Activated CD4-positive, alpha-beta T cell treated with anti-CD3 and anti-CD28 coated beads, Interleukin-2, amount 10 ng/mL, durations not matched to agents 24 days and 14 days (primary cell): ENCODE measurements around the gene ILDR2. TPM values are rescaled to one million over a fixed set of nuclear protein-coding genes. Genes with fewer than 3 reads are reported as not detected.
"Not testable (repeated sequence)": the region's sequence is repeated elsewhere in the genome, so short reads cannot be mapped to it uniquely, and the experiment has no call there.

Experiments
- DNase-seq: peaks from one replicate; pipeline ENCODE4 v3.0.0; 2022
- H3K27ac Mint-ChIP-seq: one replicate; pipeline ENCODE4 v1.8.0; 2022; ENCODE audit warnings: mild to moderate bottlenecking, mixed read lengths
- H3K27me3 Mint-ChIP-seq: one replicate; pipeline ENCODE4 v1.8.0; 2022; ENCODE audit warnings: mixed read lengths
- H3K36me3 Mint-ChIP-seq: one replicate; pipeline ENCODE4 v1.8.0; 2022; ENCODE audit warnings: low read depth, mild to moderate bottlenecking, mixed read lengths
- H3K4me1 Mint-ChIP-seq: one replicate; pipeline ENCODE4 v1.8.0; 2021; ENCODE audit warnings: mixed read lengths
- H3K4me3 Mint-ChIP-seq: one replicate; pipeline ENCODE4 v1.8.0; 2022; ENCODE audit warnings: mild to moderate bottlenecking, moderate library complexity, mixed read lengths
- H3K9me3 Mint-ChIP-seq: one replicate; pipeline ENCODE4 v1.8.0; 2021; ENCODE audit warnings: mixed read lengths
- intact Hi-C: fragments of 100-400 bp; cut with micrococcal nuclease; formaldehyde crosslinking; loops from one replicate; pipeline ENCODE4 v1.15.1; 2023
- total RNA-seq: library from RNA; stranded (reverse); gene quantifications from 2 replicates; pipeline ENCODE4 v1.2.3, GENCODE V29; 2022

The ILDR2 gene
- total RNA-seq, 1 donor from 2014 or later, result 12.5 TPM

DNA sequence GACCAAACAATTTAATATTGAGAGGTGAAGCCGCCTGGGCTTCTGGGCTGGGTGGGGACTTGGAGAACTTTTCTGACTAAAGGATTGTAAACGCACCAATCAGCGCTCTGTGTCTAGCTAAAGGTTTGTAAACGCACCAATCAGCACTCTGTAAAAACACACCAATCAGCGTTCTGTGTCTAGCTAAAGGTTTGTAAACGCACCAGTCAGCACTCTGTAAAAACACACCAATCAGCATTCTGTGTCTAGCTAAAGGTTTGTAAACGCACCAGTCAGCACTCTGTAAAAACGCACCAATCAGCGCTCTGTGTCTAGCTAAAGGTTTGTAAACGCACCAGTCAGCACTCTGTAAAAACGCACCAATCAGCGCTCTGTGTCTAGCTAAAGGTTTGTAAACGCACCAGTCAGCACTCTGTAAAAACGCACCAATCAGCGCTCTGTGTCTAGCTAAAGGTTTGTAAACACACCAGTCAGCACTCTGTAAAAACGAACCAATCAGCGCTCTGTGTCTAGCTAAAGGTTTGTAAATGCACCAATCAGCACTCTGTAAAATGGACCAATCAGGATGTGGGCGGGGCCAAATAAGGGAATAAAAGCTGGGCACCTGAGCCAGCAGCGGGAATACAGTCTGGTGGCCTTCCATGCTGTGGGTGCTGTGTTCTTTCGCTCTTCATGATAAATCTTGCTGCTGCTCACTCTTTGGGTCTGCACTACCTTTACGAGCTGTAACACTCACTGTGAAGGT lies 97.0 kb downstream of the ILDR2 start:
- not testable (repeated sequence) for H3K9me3 Mint-ChIP-seq, H3K27ac Mint-ChIP-seq
- intact Hi-C loops, result loop anchor here (5.0 kb wide), 1 partner anchor 1059 kb away; the partner anchor contains the start of genes DCAF6 and MPC2

DNA sequence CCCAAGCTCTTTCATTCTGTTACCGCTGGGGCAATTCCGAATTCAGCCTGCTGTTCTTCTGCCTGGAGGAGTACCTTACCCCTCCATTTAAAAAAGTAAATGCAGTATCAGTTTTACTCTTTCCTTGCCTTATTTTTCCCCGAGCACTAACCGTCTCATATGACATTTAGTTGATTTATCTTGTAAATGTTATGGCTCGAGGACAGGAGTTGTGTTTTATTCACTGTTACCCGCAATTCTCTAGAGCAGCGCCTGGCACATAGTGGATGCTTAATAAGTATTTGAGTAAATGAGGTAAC lies 98.9 kb downstream of the ILDR2 start:
- Mint-ChIP-seq H3K4me1 (peaks cover 44% of the 10 kb centered on the region), H3K27me3 (peaks cover 9% of the 10 kb centered on the region), H3K4me3 (peak overlapping the region; percentile 91), H3K9me3 (no peaks in the 10 kb centered on the region), H3K36me3 (peaks cover 21% of the 10 kb centered on the region), H3K27ac (peak overlapping the region; percentile 100)
- intact Hi-C loops, result loop anchor here (1.0 to 5.0 kb wide), 5 partner anchors 30 to 1061 kb away; partner anchors contain the start of genes DCAF6, MPC2, POGK and POU2F1
- DNase-seq, result no peak

More for the DNA sequence above, 97.0 kb downstream of the ILDR2 start:
- Mint-ChIP-seq H3K4me1 (peaks cover 33% of the 10 kb centered on the region), H3K36me3 (peaks cover 11% of the 10 kb centered on the region), H3K27me3 (peaks cover 16% of the 10 kb centered on the region)
- not testable (repeated sequence) for H3K4me3 Mint-ChIP-seq, DNase-seq

GRCh38 chr1:166875734-166876539 lies 99.4 kb downstream of the ILDR2 start, which contains the start of gene TADA1:
TADA1 (minus strand) TSS chr1:166876264; CDS start chr1:166876233, 31 bp downstream.
- Mint-ChIP-seq H3K27ac (peak within 1 kb of the TSS; percentile 100), H3K4me1 (peaks cover 46% of the 10 kb centered on the region), H3K36me3 (peaks cover 21% of the 10 kb centered on the region), H3K4me3 (peak within 1 kb of the TSS; percentile 91), H3K9me3 (no peaks in the 10 kb centered on the region), H3K27me3 (peaks cover 7% of the 10 kb centered on the region)
- intact Hi-C loops, result loop anchor here (1.0 to 5.0 kb wide), 5 partner anchors 30 to 1061 kb away; partner anchors contain the start of genes DCAF6, MPC2, POGK and POU2F1
- DNase-seq, result peak; percentile 99

DNA sequence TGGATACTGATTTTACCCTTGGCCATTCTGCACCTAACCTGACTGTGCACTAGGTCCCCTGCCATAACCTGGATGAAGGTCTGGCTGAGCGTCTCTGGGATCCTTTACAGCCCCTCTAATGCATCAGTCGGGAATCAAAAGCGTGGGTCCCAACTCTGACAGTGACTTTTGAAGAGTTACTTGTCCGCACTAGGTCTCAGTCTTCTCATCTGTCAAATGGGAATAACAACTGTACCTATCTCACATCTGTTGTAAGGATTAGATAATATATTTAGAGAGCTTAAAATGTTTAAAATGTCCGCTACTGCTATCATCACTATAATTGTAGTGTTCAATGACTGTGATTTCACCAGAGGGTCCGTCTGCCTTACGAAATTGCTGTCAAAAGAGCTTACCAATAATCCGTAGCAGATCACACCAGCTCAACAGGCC lies 100.0 kb downstream of the ILDR2 start:
- Mint-ChIP-seq H3K36me3 (peaks cover 21% of the 10 kb centered on the region), H3K4me3 (peak overlapping the region; percentile 91), H3K4me1 (peaks cover 50% of the 10 kb centered on the region), H3K27me3 (peaks cover 6% of the 10 kb centered on the region), H3K9me3 (no peaks in the 10 kb centered on the region), H3K27ac (peak overlapping the region; percentile 100)
- no peak for DNase-seq
- intact Hi-C loops, result loop anchor here (5.0 kb wide), 1 partner anchor 1062 kb away; the partner anchor contains the start of genes DCAF6 and MPC2

DNA sequence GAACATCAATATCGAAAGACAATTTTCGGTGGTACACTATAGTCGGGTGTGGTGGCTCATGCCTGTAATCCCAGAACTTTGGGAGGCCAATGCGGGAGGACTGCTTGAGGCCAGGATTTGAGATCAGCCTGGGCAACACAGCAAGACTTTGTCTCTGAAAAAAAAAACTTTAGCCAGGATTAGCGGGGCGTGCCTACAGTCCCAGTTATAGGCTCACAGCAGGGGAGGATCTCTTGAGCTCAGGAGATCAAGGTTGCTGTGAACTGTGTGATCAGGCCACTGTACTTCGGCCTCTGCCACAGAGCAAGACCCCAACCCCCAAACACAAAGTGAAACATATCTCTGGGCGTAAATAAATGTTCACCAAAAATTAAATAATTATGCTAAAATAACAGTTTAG lies 100.9 kb downstream of the ILDR2 start:
- DNase-seq, result no peak
- Mint-ChIP-seq H3K27me3 (peaks cover 4% of the 10 kb centered on the region), H3K36me3 (peaks cover 21% of the 10 kb centered on the region), H3K4me3 (peak overlapping the region; percentile 91), H3K4me1 (peaks cover 58% of the 10 kb centered on the region), H3K27ac (no peak overlapping the region), H3K9me3 (no peaks in the 10 kb centered on the region)
- intact Hi-C loops, result no loop called here

DNA sequence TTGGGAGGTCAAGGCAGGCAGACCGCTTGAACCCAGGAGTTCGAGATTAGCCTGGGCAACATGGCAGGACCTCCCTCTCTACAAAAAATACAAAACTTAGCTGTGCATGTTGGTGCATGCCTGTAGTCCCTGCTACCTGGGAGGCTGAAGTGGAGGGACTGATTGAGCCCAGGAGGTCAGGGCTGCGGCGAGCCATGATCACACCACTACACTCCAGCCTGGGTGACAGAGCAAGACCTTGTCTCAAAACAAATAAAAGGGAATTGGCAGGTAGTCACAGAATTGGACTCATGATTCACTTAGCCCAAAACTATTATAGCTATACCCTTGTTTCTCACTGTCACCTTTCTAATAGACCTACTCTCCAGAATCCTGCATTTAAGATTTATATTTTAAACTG lies 104.8 kb downstream of the ILDR2 start:
- Mint-ChIP-seq H3K27me3 (no peaks in the 10 kb centered on the region), H3K27ac (no peak overlapping the region), H3K36me3 (peaks cover 38% of the 10 kb centered on the region), H3K9me3 (no peaks in the 10 kb centered on the region), H3K4me1 (peaks cover 54% of the 10 kb centered on the region), H3K4me3 (no peak overlapping the region)
- intact Hi-C loops, result no loop called here
- no peak for DNase-seq

DNA sequence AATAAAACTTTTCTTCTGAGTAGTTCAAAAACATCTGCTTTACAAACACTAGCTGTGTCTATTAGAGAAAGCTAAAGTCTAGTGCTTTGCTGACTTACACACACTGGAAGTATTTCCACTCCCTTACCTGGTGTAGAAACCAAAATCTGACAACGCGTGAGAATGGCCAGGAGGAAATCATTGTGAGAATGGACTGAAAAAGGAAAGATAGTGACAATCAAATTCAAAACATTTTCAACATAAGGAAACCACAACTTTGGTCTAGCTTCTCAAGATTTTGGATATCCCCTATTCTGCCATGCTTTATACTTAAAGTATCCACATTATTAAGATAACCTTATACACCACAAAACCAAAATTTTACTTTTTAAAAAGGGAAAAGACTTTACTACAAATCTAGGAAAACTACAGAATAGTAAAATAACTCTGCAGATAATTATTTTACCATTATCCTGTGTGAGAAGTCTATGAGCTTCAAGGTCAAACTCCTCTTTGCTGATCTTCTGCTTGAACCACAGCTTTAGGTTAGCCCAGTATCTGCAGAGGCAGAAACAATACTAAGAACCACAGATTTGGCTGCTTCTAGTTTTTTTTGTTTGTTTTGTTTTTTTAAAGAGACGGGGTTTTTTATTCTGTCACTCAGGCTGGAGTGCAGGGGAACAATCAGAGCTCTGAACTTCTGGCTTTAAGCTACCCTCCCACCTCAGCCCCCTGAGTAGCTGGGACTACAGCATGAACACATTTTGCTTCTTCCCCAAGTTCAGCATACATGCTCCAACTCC lies 105.8 kb downstream of the ILDR2 start:
- intact Hi-C loops, result no loop called here
- Mint-ChIP-seq H3K27me3 (no peaks in the 10 kb centered on the region), H3K9me3 (no peaks in the 10 kb centered on the region), H3K4me1 (peaks cover 44% of the 10 kb centered on the region), H3K36me3 (peaks cover 41% of the 10 kb centered on the region), H3K4me3 (no peak overlapping the region), H3K27ac (peak overlapping the region; percentile 53)
- DNase-seq, result no peak

DNA sequence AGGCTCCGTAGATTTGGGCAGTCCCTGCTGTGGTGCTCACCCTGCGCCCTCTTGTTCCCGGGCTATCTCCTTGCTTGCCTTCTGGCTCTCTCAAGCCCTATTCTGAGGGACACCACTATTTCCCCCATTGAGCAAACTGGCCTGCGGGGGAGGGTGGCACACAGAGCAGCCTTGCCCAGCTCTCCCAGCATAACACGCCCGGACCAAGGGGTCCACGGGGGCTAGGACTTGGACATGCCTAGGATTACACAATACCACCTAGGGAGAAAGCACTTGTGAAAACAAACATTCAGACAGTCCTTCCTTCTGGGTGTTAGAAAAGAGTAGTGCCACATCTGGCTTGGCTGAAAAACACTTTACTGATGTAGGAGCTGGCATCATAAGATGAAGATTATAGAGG lies 106.7 kb downstream of the ILDR2 start:
- peaks cover 43% of the 10 kb centered on the region for H3K36me3 Mint-ChIP-seq
- no peaks in the 10 kb centered on the region for H3K27me3 Mint-ChIP-seq
- no peaks in the 10 kb centered on the region for H3K9me3 Mint-ChIP-seq
- DNase-seq, result no peak
- no peak overlapping the region for H3K4me3 Mint-ChIP-seq
- intact Hi-C loops, result no loop called here
- peaks cover 39% of the 10 kb centered on the region for H3K4me1 Mint-ChIP-seq
- peak overlapping the region; percentile 29 for H3K27ac Mint-ChIP-seq

- Mint-ChIP-seq H3K4me3 (no peak overlapping the region), H3K36me3 (peaks cover 53% of the 10 kb centered on the region), H3K27me3 (no peaks in the 10 kb centered on the region), H3K27ac (no peak overlapping the region), H3K4me1 (peaks cover 30% of the 10 kb centered on the region), H3K9me3 (no peaks in the 10 kb centered on the region)
- intact Hi-C loops, result no loop called here
- DNase-seq, result peak; percentile 52
Measured at GRCh38 chr1:166865926-166866325, 109.4 kb downstream of the ILDR2 start.

DNA sequence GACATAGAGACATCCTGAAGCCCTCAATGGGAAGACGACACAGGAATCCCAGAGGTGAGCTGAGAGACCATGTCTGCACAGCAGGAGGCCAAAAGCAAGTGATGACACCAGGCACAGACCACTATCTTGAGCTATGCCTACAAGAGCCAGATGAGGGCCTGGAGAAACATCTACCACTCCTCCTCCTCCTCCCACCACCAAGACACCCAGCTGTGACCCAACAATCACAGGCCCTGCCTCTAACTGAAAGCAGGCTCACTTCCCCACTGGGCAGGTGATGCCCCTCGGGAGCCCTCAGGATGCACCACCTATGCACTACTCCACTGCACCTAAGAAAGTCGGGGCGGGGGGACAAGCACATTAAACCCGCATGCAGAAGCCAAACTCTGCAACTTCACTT lies 115.7 kb downstream of the ILDR2 start:
- intact Hi-C loops, result no loop called here
- Mint-ChIP-seq H3K4me1 (peaks cover 12% of the 10 kb centered on the region), H3K27me3 (no peaks in the 10 kb centered on the region), H3K9me3 (no peaks in the 10 kb centered on the region), H3K27ac (peak overlapping the region; percentile 3), H3K36me3 (peaks cover 64% of the 10 kb centered on the region), H3K4me3 (no peak overlapping the region)
- DNase-seq, result peak; percentile 52

DNA sequence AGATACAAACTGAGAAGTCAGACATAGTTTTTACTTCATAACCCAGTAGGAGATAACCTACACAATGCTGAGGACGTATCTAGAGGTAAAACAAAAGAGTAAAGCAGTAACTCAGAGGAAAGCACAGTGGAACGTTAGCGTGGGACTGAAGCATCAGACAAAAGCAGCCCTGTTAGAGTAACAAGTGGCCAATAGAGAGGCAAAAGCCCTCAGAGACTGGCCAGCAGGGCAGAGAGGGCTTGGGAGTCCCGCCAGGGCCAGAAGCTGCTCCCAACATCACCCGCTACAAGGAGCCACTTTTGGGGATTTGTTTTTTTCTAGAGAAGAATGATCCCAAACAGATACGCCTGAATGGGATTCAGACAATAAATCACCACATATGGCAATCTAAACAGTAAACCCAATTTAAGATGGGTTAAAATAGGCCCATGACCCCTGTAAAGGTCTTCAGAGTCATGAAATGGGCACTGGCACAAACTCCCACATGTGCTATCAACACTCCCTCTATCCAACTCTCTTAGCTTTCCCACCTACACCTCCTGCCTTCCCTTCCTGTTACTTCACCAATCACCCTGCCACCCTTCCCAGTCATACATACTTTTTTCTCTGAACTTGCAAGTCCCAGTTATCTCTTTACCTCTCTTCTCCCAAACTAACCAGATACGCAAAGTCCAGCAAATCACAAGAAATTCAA lies 116.5 kb downstream of the ILDR2 start:
- Mint-ChIP-seq H3K27me3 (no peaks in the 10 kb centered on the region), H3K36me3 (peaks cover 67% of the 10 kb centered on the region)
- intact Hi-C loops, result no loop called here

More for the DNA sequence above, 116.5 kb downstream of the ILDR2 start:
- Mint-ChIP-seq H3K27ac (peak overlapping the region; percentile 42), H3K4me3 (no peak overlapping the region), H3K9me3 (no peaks in the 10 kb centered on the region), H3K4me1 (peaks cover 14% of the 10 kb centered on the region)
- peak; percentile 50 for DNase-seq
